Measurements from ENCODE around the gene PCNT. TPM values are rescaled to one million over a fixed set of nuclear protein-coding genes. Genes with fewer than 3 reads are reported as not detected.

Gene PCNT
- total RNA-seq, 1 experiment from 2014 or later: 35.7 TPM

DNA sequence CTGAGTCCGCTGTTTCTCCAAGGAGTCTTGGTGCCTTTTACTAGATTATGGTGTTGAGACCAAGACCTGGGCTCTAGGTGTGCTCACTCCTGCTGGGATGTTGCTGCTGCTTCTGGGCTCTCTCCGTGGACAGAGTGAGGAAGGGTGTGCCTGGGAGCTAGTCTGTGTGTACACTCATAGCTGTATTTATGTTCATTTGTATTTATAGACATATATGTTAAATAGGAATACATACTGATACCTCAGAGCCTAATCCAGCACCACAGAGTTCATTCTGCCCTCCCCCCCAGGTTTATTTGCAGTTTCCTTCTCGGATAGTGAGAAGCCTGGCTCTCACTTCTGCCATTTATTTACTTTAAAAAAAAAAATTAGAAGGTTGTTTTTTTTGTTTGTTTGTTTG lies 12.6 kb downstream of the PCNT start:
- peaks cover 59% of the 10 kb centered on the region for H3K36me3 ChIP-seq
- H3K4me1 ChIP-seq: no peaks in the 10 kb centered on the region
- no peak overlapping the region for H3K27ac ChIP-seq
- no peak for DNase-seq
- H3K27me3 ChIP-seq: no peaks in the 10 kb centered on the region
- no peak overlapping the region for H3K4me3 ChIP-seq
- no peaks in the 10 kb centered on the region for H3K9me3 ChIP-seq (replicated peaks)

DNA sequence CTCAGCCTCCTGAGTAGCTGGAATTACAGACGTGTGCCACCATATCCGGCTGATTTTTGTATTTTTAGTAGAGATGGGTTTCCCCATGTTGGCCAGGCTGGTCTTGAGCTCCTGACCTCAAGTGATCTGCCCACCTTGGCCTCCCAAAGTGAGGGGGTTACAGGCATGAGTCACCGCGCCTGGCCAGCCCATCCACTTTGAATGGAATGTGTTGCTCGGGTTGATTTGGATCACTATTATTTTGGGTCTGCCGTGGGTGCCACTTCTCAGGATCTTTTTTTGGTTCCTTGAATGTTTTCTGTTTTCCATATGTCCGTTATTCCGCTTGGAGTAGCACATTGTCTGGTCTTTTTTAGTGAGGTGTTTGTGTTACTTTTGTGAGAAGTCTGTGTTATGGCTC lies 17.0 kb downstream of the PCNT start:
- Histone ChIP-seq H3K36me3 (peaks cover 62% of the 10 kb centered on the region), H3K27me3 (no peaks in the 10 kb centered on the region)
- no peak for DNase-seq

DNA sequence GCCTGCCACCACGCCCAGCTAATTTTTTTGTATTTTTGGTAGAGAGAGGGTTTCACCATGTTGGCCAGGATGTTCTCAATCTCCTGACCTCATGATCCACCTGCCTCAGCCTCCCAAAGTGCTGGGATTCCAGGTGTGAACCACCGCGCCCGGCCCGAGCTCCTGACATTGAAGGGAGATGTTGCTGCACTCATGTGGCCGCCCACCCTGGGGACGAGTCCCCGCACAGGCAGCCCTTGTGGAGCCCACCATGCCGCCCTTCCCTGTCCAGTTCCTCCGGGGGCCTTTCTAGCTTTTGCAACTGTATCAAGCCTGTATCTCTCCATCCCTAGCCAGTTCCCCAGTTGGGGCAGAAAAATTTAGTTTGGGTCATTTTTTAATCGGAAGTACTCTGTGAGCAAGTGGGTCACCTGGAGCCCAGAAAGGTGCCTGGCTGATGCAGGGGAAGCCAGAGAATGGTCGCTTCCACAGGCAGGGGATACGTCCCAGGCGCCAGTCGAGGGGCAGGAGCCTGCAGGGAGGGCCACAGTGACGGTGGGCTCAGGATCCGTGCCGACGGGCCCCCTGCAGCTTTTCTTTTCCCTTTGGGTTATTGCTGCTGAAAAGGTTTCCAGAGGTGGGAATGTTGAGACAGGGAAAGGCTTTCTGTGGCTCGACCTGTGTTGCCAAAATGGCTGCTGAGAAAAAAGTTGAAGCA lies 20.4 kb downstream of the PCNT start:
- Histone ChIP-seq H3K27ac (no peak overlapping the region), H3K9me3 (replicated peaks) (no peaks in the 10 kb centered on the region), H3K36me3 (peaks cover 48% of the 10 kb centered on the region), H3K4me1 (no peaks in the 10 kb centered on the region), H3K4me3 (no peak overlapping the region), H3K27me3 (no peaks in the 10 kb centered on the region)
- no peak for DNase-seq

More for the DNA sequence above, 17.0 kb downstream of the PCNT start:
- H3K4me1 ChIP-seq: no peaks in the 10 kb centered on the region
- no peaks in the 10 kb centered on the region for H3K9me3 ChIP-seq (replicated peaks)
- no peak overlapping the region for H3K27ac ChIP-seq
- no peak overlapping the region for H3K4me3 ChIP-seq

DNA sequence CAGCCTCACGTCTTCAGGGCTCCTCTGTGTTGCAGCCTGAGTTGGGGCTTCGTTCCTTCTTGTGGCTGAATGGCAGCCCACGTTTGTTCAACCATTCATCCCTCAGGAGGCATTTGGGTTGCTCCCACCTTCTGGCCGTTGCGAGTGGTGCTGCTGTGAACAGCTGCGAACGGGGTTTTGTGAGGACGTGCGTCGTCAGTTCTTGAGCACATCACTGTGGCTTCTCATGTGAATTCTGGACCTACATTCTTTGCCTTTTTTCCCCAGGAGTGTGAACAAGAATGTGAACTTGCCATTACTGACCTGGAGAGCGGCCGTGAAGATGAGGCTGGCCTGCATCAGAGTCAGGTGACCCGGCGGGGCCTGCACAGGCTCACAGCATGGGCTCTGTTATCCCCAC lies 21.9 kb downstream of the PCNT start:
- no peak overlapping the region for H3K27ac ChIP-seq
- H3K4me1 ChIP-seq: no peaks in the 10 kb centered on the region
- no peak for DNase-seq
- H3K9me3 ChIP-seq (replicated peaks): no peaks in the 10 kb centered on the region
- no peak overlapping the region for H3K4me3 ChIP-seq
- H3K27me3 ChIP-seq: no peaks in the 10 kb centered on the region
- peaks cover 48% of the 10 kb centered on the region for H3K36me3 ChIP-seq

DNA sequence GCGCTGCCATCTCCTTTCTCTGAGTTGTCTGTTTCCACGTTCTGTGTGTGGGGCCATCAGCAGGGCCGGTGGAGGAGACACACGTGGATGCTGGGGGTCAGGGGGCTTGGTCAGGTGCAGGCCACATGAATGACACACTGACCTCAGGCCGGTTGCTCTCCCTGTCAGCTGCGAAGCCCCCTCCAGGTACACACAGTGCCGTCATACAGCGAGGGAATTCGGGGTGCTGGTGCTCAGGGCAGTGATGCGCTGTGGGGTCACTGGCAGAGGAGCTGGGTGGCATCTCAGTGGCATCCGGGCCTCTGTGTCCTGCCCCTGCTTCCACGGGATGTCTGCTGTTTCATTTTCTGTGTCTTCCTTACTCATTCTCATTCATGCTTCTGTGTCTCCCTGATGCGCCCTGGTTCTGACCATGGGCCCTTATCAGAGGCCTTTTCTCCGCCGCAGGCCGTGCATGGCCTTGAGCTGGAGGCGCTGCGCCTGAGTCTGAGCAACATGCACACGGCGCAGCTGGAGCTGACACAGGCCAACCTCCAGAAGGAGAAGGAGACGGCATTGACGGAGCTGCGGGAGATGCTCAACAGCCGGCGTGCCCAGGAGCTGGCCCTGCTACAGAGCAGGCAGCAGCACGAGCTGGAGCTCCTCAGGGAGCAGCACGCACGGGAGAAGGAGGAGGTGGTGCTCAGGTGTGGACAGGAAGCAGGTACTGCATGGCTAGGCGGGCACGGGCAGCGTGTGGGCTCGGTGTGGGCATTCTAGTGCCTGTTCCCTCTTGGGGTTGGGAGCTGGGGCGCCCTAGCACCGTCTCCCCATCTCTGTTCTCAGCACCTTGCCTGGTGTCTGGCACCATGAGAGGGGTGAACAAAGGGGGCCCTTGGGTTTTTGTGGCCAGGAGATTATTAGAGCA lies 22.6 kb downstream of the PCNT start:
- DNase-seq: no peak
- H3K4me3 ChIP-seq: no peak overlapping the region
- H3K27me3 ChIP-seq: no peaks in the 10 kb centered on the region
- H3K27ac ChIP-seq: no peak overlapping the region
- no peaks in the 10 kb centered on the region for H3K9me3 ChIP-seq (replicated peaks)
- H3K36me3 ChIP-seq: peaks cover 54% of the 10 kb centered on the region
- H3K4me1 ChIP-seq: no peaks in the 10 kb centered on the region

DNA sequence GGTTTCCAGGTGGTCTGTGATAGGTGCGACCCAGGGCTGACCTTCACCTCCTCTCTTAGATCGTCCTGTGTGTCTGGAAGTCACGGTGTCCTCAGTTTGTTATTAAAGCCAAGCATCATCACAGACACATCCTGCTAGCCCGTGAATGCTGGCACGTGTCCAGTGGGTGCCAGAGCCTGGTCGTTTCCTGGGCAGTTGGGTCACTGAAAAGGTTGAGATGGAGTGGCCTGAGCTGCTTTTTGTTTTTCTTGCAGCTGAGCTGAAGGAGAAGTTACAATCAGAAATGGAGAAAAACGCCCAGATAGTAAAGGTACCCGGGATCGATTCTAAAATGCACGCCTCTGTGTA lies 23.2 kb downstream of the PCNT start:
- Histone ChIP-seq H3K9me3 (replicated peaks) (no peaks in the 10 kb centered on the region), H3K27me3 (no peaks in the 10 kb centered on the region), H3K4me1 (no peaks in the 10 kb centered on the region), H3K27ac (no peak overlapping the region), H3K36me3 (peaks cover 52% of the 10 kb centered on the region), H3K4me3 (no peak overlapping the region)
- no peak for DNase-seq

DNA sequence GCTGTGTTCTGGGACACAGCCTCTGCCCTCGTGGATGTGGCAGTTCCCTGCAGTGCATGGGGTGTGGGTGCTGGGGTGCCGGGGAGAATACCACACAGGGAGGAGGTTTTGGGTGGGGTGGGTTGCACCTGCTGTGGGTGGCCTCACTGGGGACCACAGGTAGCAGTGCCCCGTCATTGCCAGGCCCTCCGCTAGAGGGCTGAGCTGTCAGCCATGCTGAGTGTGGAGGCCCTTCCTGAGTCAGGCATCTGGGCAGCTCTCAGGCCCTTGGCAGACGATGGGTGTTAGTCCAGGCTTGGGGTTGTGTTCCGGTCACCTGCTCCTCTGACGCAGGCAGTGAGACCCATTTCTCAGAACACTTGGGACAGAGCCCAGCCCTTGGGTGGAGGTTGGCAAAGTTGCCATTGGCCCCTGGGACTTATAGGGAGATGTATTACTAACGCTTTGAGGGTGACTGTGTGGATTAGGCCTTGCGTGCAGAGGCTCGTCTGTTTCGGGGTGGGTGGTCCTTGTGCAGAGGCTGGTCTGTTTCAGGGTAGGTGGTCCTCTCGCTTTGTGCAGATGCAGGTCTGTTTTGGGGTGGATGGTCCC lies 23.9 kb downstream of the PCNT start:
- H3K4me1 ChIP-seq: no peaks in the 10 kb centered on the region
- H3K4me3 ChIP-seq: no peak overlapping the region
- DNase-seq: peak in 1 of 2 experiments; percentile 22
- H3K9me3 ChIP-seq (replicated peaks): no peaks in the 10 kb centered on the region
- H3K27me3 ChIP-seq: no peaks in the 10 kb centered on the region
- H3K27ac ChIP-seq: no peak overlapping the region
- peaks cover 52% of the 10 kb centered on the region for H3K36me3 ChIP-seq

DNA sequence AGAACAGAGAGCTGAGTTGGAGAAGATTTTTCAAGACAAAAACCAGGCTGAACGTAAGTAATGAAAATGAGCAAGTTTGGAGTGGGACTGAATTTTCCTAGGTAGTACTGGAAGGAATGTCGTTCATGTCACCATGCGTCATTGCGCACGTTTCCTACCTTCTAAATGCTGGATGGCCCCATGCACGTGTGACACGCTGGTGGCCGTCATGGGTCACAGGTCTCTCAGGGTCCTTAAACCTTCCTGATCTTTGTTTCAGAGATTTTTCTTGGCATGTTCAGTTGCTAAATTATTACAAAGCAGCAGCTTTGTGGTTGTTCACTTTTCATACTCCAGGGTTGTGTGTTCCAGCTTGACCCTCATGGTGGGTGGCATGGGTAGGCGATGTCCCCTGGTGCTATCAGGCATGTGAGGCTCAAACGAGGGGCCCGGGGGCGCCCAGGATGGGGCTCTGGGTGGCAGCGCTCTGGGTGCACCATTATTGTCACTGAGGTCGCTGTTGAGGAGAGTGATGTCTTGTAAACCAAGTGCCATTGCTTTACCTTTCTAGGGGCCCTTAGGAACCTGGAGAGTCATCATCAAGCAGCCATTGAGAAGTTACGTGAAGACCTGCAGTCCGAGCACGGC lies 25.3 kb downstream of the PCNT start:
- Histone ChIP-seq H3K9me3 (replicated peaks) (no peaks in the 10 kb centered on the region), H3K27me3 (no peaks in the 10 kb centered on the region), H3K36me3 (peaks cover 63% of the 10 kb centered on the region), H3K27ac (no peak overlapping the region), H3K4me3 (no peak overlapping the region), H3K4me1 (no peaks in the 10 kb centered on the region)
- no peak for DNase-seq

DNA sequence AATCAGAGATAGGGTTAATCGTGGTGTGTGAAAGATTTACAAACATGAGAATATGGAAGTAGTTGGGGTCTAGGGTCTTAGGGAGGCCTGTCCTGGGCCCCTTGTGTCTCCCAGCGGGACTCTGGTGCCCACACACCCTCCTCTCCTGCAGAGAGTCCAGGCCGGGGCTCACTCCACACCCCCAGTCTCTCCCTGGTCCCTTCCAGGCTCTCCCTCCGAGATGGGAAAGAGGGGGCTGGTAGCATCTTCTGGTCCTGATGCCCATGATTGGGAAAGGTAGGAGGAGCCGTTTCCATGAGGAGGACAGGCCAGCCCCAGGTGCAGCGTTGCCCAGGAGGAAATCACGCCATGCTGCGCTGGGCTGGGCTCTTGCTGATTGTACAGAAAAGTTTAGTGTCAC lies 26.6 kb downstream of the PCNT start:
- H3K27me3 ChIP-seq: no peaks in the 10 kb centered on the region
- DNase-seq: no peak
- no peak overlapping the region for H3K27ac ChIP-seq
- H3K4me1 ChIP-seq: no peaks in the 10 kb centered on the region
- H3K9me3 ChIP-seq (replicated peaks): no peaks in the 10 kb centered on the region
- peaks cover 59% of the 10 kb centered on the region for H3K36me3 ChIP-seq
- H3K4me3 ChIP-seq: no peak overlapping the region

DNA sequence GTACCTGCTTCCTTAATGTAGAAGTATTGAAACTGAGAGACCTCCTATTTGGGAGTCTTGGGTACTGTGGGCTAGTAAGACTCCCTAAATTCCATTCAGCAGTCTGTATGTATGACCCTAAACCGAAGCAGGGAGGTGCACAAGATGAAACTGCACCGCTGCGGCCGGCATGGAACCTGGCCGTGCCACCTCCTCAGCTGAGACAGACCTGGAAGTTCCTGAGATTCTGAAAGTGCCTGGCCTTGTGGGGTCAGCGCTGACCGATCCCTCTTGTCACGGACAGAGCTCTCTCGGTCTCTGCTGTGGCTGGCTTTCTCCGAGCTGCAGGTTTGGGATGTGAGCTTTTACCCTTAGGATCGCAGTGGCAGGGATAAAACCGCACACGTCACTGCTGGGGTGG lies 27.0 kb downstream of the PCNT start:
- H3K9me3 ChIP-seq (replicated peaks): no peaks in the 10 kb centered on the region
- H3K27ac ChIP-seq: no peak overlapping the region
- no peak overlapping the region for H3K4me3 ChIP-seq
- H3K36me3 ChIP-seq: peaks cover 57% of the 10 kb centered on the region
- DNase-seq: no peak
- H3K27me3 ChIP-seq: no peaks in the 10 kb centered on the region
- no peaks in the 10 kb centered on the region for H3K4me1 ChIP-seq

DNA sequence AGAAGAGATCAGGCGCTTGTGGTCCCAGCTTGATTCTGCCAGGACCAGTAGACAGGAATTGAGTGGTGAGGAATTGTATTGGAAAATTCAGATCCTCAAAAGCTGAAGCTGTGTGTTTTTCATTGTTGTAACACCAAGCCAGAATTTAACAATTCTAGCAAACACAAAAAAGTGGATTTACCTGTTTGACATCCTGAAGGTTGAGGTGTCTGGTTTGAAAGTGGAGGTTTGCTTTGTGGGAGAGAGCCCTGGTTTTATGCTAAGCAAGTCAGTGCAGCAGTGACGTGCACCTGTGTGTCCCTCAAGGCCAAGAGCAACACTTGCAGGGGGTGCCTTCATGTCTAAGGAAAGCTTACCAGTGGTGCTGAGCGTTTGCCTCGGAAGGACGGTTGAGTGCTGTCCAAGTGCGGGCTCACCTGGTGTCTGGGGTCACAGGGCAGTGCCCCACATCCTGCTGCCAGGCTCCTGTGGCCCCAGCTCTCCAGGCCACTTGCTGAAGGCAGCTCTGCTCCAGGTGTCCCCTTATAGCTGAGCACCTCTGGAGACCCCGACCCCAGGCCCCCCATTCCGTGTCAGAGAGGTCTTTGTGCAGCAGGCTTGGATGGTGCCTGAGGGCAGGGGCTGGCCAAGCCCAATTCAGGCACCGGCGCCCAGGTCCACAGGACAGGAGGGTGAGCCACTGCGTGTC lies 27.7 kb downstream of the PCNT start:
- Histone ChIP-seq H3K36me3 (peaks cover 54% of the 10 kb centered on the region), H3K4me1 (no peaks in the 10 kb centered on the region), H3K9me3 (replicated peaks) (no peaks in the 10 kb centered on the region), H3K27ac (no peak overlapping the region), H3K4me3 (no peak overlapping the region), H3K27me3 (no peaks in the 10 kb centered on the region)
- DNase-seq: no peak

DNA sequence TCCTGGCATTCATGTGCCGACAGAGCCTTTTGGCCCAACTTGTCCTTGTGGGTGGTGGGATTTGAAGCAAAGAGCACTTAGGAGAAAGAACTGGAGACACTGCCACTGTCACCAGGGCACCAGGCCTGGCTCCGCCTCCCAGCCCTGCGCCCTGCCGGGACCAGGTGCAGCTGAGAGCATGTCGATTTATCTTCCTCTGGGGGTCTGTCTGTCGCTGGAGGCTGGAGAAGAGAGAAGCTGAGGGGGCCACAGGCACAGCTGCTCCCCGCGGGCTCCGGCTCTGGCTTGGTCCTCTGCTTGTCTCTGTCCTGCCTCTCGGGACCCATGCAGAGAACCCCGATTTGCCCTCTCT lies 28.2 kb downstream of the PCNT start:
- no peak for DNase-seq
- Histone ChIP-seq H3K27ac (no peak overlapping the region), H3K27me3 (no peaks in the 10 kb centered on the region), H3K4me3 (no peak overlapping the region), H3K9me3 (replicated peaks) (no peaks in the 10 kb centered on the region), H3K36me3 (peaks cover 50% of the 10 kb centered on the region), H3K4me1 (no peaks in the 10 kb centered on the region)

DNA sequence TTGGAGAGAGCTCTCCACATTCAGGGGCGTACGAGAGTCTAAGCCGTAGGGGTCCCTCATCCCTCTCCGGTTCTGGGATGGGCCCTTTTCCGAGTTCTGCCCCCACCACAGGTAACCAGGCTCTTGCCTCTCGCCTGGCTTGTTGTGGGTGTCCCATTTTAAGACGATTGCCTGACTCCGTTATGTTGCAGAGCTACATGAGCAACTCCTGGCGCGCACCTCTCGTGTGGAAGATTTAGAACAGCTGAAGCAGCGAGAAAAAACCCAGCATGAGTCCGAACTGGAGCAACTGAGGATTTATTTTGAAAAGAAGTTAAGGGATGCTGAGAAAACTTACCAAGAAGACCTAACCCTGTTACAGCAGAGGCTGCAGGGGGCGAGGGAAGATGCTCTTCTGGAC lies 29.0 kb downstream of the PCNT start:
- Histone ChIP-seq H3K27me3 (no peaks in the 10 kb centered on the region), H3K4me1 (no peaks in the 10 kb centered on the region), H3K9me3 (replicated peaks) (no peaks in the 10 kb centered on the region), H3K4me3 (no peak overlapping the region), H3K36me3 (peaks cover 48% of the 10 kb centered on the region), H3K27ac (no peak overlapping the region)
- DNase-seq: no peak

DNA sequence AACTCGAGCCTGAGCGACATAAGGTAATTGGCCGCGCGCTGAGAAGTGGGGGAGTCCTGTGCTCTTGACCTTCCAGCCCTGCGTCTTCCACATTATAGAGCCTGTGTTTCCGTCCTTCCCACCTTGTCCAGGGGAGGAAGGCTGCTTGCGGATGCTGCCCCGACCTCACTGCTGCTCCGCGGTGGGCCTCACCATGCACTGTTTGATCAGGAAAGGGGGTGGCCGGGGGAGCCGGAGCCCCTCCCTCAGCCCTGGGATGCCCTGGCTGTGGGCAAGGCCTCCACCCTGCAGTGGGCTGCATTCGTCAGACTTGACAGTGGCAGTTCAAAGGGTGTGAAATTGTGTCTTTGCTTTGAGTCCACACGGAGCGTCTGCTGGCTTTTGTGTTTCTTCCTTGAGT lies 30.1 kb downstream of the PCNT start:
- Histone ChIP-seq H3K27ac (no peak overlapping the region), H3K9me3 (replicated peaks) (no peaks in the 10 kb centered on the region), H3K36me3 (peaks cover 48% of the 10 kb centered on the region), H3K27me3 (no peaks in the 10 kb centered on the region), H3K4me1 (no peaks in the 10 kb centered on the region), H3K4me3 (no peak overlapping the region)
- no peak for DNase-seq

DNA sequence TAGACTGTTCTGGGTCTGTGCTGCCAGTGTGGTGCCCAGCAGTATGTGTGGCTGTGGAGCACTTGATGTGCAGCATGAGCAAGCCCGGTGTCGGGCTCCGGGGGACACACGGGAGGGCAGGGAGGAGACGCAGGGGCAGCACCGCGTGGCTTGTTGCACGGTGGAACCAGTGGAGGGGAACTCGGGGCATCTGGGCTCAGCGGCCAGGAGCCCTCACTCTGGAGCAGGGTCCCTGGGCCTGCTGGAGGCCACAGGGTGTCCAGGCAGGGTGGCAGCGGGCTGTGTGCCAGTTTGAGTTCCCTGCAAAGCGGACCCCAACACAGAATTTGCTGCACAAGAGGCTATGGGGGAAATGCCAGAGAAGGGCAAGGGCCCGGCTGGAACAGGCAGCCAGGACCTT lies 30.6 kb downstream of the PCNT start:
- no peak overlapping the region for H3K4me3 ChIP-seq
- DNase-seq: no peak
- H3K27me3 ChIP-seq: no peaks in the 10 kb centered on the region
- H3K9me3 ChIP-seq (replicated peaks): no peaks in the 10 kb centered on the region
- no peaks in the 10 kb centered on the region for H3K4me1 ChIP-seq
- peaks cover 45% of the 10 kb centered on the region for H3K36me3 ChIP-seq
- no peak overlapping the region for H3K27ac ChIP-seq
